ENCODE results near the gene TEX264.

Gene TEX264

GRCh38 chr3:51688206-51688600, 17.2 kb downstream of the TEX264 start:
- peak in 1 of 10 donors; percentile 75 for DNase-seq
- intact Hi-C loops (cut with DNase I): no loop called here

- DNase-seq: peak in 3 of 10 donors; percentile 28 to 78 (median 28)
- intact Hi-C loops (cut with DNase I): no loop called here
These were observed 20.0 kb downstream of the TEX264 start for GRCh38 chr3:51691021-51691420.

GRCh38 chr3:51691949-51692348, 20.9 kb downstream of the TEX264 start:
- DNase-seq: peak in 2 of 10 donors; percentile 89 to 90
- intact Hi-C loops (cut with DNase I): no loop called here

GRCh38 chr3:51692980-51693395, 21.9 kb downstream of the TEX264 start:
- DNase-seq: peak in 4 of 10 donors; percentile 52 to 90 (median 87)
- intact Hi-C loops (cut with DNase I): no loop called here

GRCh38 chr3:51696954-51697353, 25.9 kb downstream of the TEX264 start:
- intact Hi-C loops (cut with DNase I): no loop called here
- peak; percentile 26 to 97 (median 82) for DNase-seq

- DNase-seq: no peak
- intact Hi-C loops (cut with DNase I): no loop called here
These were observed 27.2 kb downstream of the TEX264 start for GRCh38 chr3:51698209-51698608.

- intact Hi-C loops (cut with DNase I): no loop called here
- no peak for DNase-seq
These were observed 29.4 kb downstream of the TEX264 start for GRCh38 chr3:51700403-51700802.

- peak in 3 of 10 donors; percentile 13 to 39 (median 28) for DNase-seq
- intact Hi-C loops (cut with DNase I): no loop called here
These were observed 31.1 kb downstream of the TEX264 start for GRCh38 chr3:51702156-51702555.

- peak in 3 of 10 donors; percentile 45 to 62 (median 56) for DNase-seq
- intact Hi-C loops (cut with DNase I): no loop called here
These were observed 32.2 kb downstream of the TEX264 start for GRCh38 chr3:51703068-51703760.

GRCh38 chr3:51703761-51704510, 32.9 kb downstream of the TEX264 start:
- intact Hi-C loops (cut with DNase I): no loop called here
- DNase-seq: peak in 4 of 10 donors; percentile 25 to 68 (median 61)

- peak in 5 of 10 donors; percentile 48 to 91 (median 84) for DNase-seq
- intact Hi-C loops (cut with DNase I): no loop called here
These were observed 33.5 kb downstream of the TEX264 start for GRCh38 chr3:51704511-51704950.

- peak in 6 of 10 donors; percentile 5 to 73 (median 32) for DNase-seq
- intact Hi-C loops (cut with DNase I): no loop called here
These were observed 34.4 kb downstream of the TEX264 start for GRCh38 chr3:51705276-51706020.

GRCh38 chr3:51706021-51706485, 35.0 kb downstream of the TEX264 start:
- intact Hi-C loops (cut with DNase I): no loop called here
- DNase-seq: peak in 8 of 10 donors; percentile 3 to 85 (median 20)

- intact Hi-C loops (cut with DNase I): no loop called here
- peak; percentile 33 to 93 (median 59) for DNase-seq
These were observed 36.0 kb downstream of the TEX264 start, which contains the start of gene GRM2 for GRCh38 chr3:51706788-51707731. Gene GRM2 (plus strand): TSS chr3:51707068. CDS start chr3:51708984, 1,916 bp downstream.

- intact Hi-C loops (cut with DNase I): no loop called here
- peak in 5 of 10 donors; percentile 3 to 59 (median 4) for DNase-seq
These were observed 37.3 kb downstream of the TEX264 start for GRCh38 chr3:51708216-51708845.

GRCh38 chr3:51709004-51709420, 38.0 kb downstream of the TEX264 start:
- intact Hi-C loops (cut with DNase I): no loop called here
- peak in 6 of 10 donors; percentile 5 to 84 (median 8) for DNase-seq

GRCh38 chr3:51709675-51710074, 38.6 kb downstream of the TEX264 start:
- intact Hi-C loops (cut with DNase I): no loop called here
- peak in 1 of 10 donors; percentile 14 for DNase-seq

- intact Hi-C loops (cut with DNase I): no loop called here
- DNase-seq: peak in 6 of 10 donors; percentile 9 to 92 (median 70)
These were observed 39.7 kb downstream of the TEX264 start for GRCh38 chr3:51710631-51711351.
